PC-3 (cell line): ENCODE measurements around the gene HDHD3. TPM values are rescaled to one million over a fixed set of nuclear protein-coding genes. Genes with fewer than 3 reads are reported as not detected.

Experiments used
- ATAC-seq: fragments of 200-7000 bp; cut with Tn5 transposase; 2 replicates; pipeline ENCODE4 v1.9.1; 2020; ENCODE audit warnings: mild to moderate bottlenecking, moderate library complexity
- BruUV-seq: library from RNA; stranded (reverse); fragments of 400-500 nt; replicated peaks from 2 replicates; lab custom pipeline; 2021; lab: Mats Ljungman, UMichigan
- CTCF ChIA-PET: fragments of 300-600 bp; sonication (Branson Sonifier 250); formaldehyde crosslinking; loops from one replicate; lab custom pipeline; 2022; ENCODE audit warnings: antibody characterized with exemption; lab: Charles Lee
- POLR2A ChIA-PET: fragments of 300-600 bp; sonication (Branson Sonifier 250); formaldehyde crosslinking; loops from one replicate; lab custom pipeline; 2022; ENCODE audit warnings: antibody characterized with exemption; ENCODE audit not compliant: unreplicated experiment; lab: Charles Lee
- DNase-seq: peaks from one replicate; pipeline ENCODE4 v3.0.0-alpha.2; 2015
- H2AFZ ChIP-seq: fragments of 300-600 bp; sonication (generic); 2 replicates; pipeline ENCODE4 v1.6.0; 2016; ENCODE audit warnings: antibody characterized with exemption, low read length
- H3F3A ChIP-seq: fragments of 300-600 bp; sonication (generic); one replicate; pipeline ENCODE4 v1.6.0; 2017; ENCODE audit warnings: antibody characterized with exemption, low read length, control low read depth, mild to moderate bottlenecking; ENCODE audit not compliant: unreplicated experiment
- H3K27ac ChIP-seq: fragments of 300-600 bp; sonication (generic); 2 replicates; pipeline ENCODE4 v1.5.1; 2016; ENCODE audit warnings: mild to moderate bottlenecking, low read length
- H3K27me3 ChIP-seq: fragments of 300-600 bp; sonication (generic); 2 replicates; pipeline ENCODE4 v1.6.1; 2016; ENCODE audit warnings: low read length, mixed read lengths
- H3K36me3 ChIP-seq: fragments of 300-600 bp; sonication (generic); 2 replicates; pipeline ENCODE4 v1.6.1; 2016; ENCODE audit warnings: low read depth, mixed run types, low read length, mixed read lengths
- H3K4me1 ChIP-seq: fragments of 300-600 bp; sonication (generic); 2 replicates; pipeline ENCODE4 v1.5.1; 2016; ENCODE audit warnings: low read length; ENCODE audit not compliant: insufficient read depth
- H3K4me2 ChIP-seq: fragments of 300-600 bp; sonication (generic); 2 replicates; pipeline ENCODE4 v1.6.0; 2016; ENCODE audit warnings: low read length
- H3K4me3 ChIP-seq: fragments of 300-600 bp; sonication (generic); 2 replicates; pipeline ENCODE4 v1.5.1; 2016; ENCODE audit warnings: mild to moderate bottlenecking, low read length, mixed read lengths
- H3K79me2 ChIP-seq: fragments of 300-600 bp; sonication (generic); 2 replicates; pipeline ENCODE4 v1.6.1; 2017; ENCODE audit warnings: low read length, mixed read lengths
- H3K9ac ChIP-seq: fragments of 300-600 bp; sonication (generic); 2 replicates; pipeline ENCODE4 v1.6.0; 2016; ENCODE audit warnings: mild to moderate bottlenecking, low read length
- H3K9me2 ChIP-seq: fragments of 300-600 bp; sonication (generic); replicated peaks from 2 replicates; pipeline ENCODE4 v1.6.1; 2016; ENCODE audit warnings: mixed run types, low read length, mixed read lengths
- H3K9me3 ChIP-seq: fragments of 300-600 bp; sonication (generic); 2 replicates; pipeline ENCODE4 v1.6.1; 2016; ENCODE audit warnings: low read length, mixed read lengths
- H4K20me1 ChIP-seq: fragments of 300-600 bp; sonication (generic); 2 replicates; pipeline ENCODE4 v1.6.1; 2016; ENCODE audit warnings: low read length, mixed read lengths
- EZH2 ChIP-seq: fragments of 300-600 bp; sonication (generic); IDR thresholded peaks from one replicate; pipeline ENCODE4 v1.6.1; 2017; ENCODE audit warnings: antibody characterized with exemption, mild to moderate bottlenecking, low read length; ENCODE audit not compliant: unreplicated experiment
- EZH2phosphoT487 ChIP-seq: fragments of 300-600 bp; sonication (generic); IDR thresholded peaks from 2 replicates; pipeline ENCODE4 v1.6.1; 2018; ENCODE audit warnings: mild to moderate bottlenecking, antibody characterized with exemption, low read length, borderline replicate concordance
- intact Hi-C: fragments of 100-400 bp; cut with micrococcal nuclease; formaldehyde crosslinking; loops from 2 replicates; pipeline ENCODE4 v1.9.0; 2023
- total RNA-seq: library from RNA; depleted of rRNA; stranded (reverse); fragments of >200 nt; gene quantifications from 2 replicates; pipeline ENCODE4 v1.2.3, GENCODE V29; 2014
- TF ChIP-seq, protein P1 (sequence below): fragments of 300-600 bp; sonication (generic); conservative IDR thresholded peaks from 2 replicates; pipeline ENCODE4 v1.5.1; 2017; ENCODE audit warnings: antibody characterized with exemption, low read depth, mild to moderate bottlenecking, low read length

The HDHD3 gene
- total RNA-seq, 1 experiment from 2014 or later: 17.8 TPM

DNA sequence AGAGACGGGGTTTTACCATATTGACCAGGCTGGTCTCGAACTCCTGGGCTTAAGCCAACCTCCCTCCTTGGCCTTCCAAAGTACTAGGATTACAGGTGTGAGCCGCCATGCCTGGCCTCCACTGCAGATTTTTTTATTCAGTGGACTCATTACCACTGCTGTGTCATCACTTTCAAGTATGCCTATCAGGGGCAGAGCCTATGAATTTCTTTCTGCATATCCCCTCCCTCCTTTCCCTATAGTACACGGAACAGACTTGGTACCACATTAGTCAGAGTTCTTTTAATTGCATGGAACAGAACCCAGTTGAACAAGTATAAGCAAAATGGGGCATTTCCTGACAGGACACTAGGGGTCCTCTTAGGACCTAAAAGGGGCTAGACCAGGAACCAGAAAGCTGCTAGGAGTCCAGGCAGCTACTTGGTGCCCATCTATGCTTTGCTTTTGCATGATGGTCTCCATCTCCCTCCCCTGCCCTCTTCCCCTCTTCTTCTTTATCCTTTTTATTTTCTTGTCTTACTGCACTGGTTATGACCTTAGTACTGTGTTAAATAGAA is 21.7 kb downstream of the HDHD3 start:
- intact Hi-C loops: no loop called here
- TF ChIP-seq, protein P1, sequence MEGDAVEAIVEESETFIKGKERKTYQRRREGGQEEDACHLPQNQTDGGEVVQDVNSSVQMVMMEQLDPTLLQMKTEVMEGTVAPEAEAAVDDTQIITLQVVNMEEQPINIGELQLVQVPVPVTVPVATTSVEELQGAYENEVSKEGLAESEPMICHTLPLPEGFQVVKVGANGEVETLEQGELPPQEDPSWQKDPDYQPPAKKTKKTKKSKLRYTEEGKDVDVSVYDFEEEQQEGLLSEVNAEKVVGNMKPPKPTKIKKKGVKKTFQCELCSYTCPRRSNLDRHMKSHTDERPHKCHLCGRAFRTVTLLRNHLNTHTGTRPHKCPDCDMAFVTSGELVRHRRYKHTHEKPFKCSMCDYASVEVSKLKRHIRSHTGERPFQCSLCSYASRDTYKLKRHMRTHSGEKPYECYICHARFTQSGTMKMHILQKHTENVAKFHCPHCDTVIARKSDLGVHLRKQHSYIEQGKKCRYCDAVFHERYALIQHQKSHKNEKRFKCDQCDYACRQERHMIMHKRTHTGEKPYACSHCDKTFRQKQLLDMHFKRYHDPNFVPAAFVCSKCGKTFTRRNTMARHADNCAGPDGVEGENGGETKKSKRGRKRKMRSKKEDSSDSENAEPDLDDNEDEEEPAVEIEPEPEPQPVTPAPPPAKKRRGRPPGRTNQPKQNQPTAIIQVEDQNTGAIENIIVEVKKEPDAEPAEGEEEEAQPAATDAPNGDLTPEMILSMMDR: 0 out of 2 replicates have a peak, but pooled peaks have one; percentile 12
- no peak for TF ChIP-seq EZH2
- no peak for TF ChIP-seq EZH2phosphoT487
- Histone ChIP-seq H3K9me3 (no peaks in the 10 kb centered on the region), H3K36me3 (no peaks in the 10 kb centered on the region), H3K27me3 (no peaks in the 10 kb centered on the region), H3K9me2 (no peaks in the 10 kb centered on the region), H3K79me2 (peaks cover 13% of the 10 kb centered on the region), H3K4me3 (no peak overlapping the region), H3K4me2 (no peak overlapping the region), H4K20me1 (no peaks in the 10 kb centered on the region), H3F3A (no peaks in the 10 kb centered on the region), H3K27ac (no peak overlapping the region), H3K4me1 (peaks cover 24% of the 10 kb centered on the region), H3K9ac (no peak overlapping the region), H2AFZ (no peak overlapping the region)
- ATAC-seq: no peak
- BruUV-seq: no TSS peak
- ChIA-PET POLR2A (no interaction called here), CTCF (no interaction called here)
- DNase-seq: no peak

DNA sequence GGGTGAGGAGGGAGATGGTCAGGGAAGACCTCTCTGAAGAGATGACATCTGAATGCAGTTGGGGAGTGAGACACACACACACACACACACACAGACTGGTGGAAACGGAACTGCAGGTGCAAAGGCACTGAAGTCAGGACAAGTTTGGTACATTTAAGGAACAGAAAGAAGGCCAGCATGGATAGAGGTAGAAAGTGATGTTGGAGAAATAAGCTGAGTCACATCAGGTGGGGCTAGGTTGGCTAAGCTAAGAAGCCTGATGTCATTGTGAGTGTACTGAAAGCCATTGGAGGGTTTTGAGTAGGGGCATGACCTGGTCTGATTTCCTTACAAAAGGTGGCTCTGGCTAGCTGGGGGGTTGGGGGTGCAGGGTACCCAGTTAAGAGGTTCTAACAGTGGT is 24.4 kb downstream of the HDHD3 start:
- TF ChIP-seq EZH2: no peak
- TF ChIP-seq, protein P1: no peak
- no peak for TF ChIP-seq EZH2phosphoT487
- CTCF ChIA-PET: no interaction called here
- Histone ChIP-seq H3K4me2 (peak overlapping the region; percentile 67), H3K27ac (peak overlapping the region; percentile 72), H3K9me2 (no peaks in the 10 kb centered on the region), H3K27me3 (no peaks in the 10 kb centered on the region), H3K4me3 (no peak overlapping the region), H3F3A (no peaks in the 10 kb centered on the region), H3K4me1 (peaks cover 31% of the 10 kb centered on the region), H3K9ac (peak overlapping the region; percentile 18; the same call in 1 of the 2 replicates), H2AFZ (no peak overlapping the region), H4K20me1 (no peaks in the 10 kb centered on the region), H3K79me2 (peaks cover 17% of the 10 kb centered on the region), H3K36me3 (no peaks in the 10 kb centered on the region), H3K9me3 (no peaks in the 10 kb centered on the region)
- intact Hi-C loops: no loop called here
- BruUV-seq: no TSS peak
- ATAC-seq: peak; percentile 33; the same call in 1 of the 2 replicates
- peak; percentile 53 for DNase-seq
- POLR2A ChIA-PET: no interaction called here

DNA sequence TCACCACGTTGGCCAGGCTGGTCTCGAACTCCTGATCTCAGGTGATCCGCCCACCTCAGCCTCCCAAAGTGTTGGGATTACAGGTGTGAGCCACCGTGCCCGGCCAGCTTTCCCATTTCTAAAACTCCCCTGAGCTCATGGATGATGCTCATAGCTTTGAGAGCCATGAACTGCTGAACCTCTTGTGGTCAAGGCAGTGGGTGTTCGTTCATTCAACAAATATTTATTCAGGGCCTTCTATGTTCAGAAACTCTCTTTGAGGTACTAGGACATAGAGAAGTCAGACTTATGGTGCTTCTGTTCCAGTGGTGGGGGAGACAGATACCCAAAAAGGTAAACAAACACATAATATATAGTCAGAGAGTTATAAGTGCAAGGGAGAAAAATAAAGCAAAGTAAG is 24.8 kb downstream of the HDHD3 start:
- ChIA-PET CTCF (no interaction called here), POLR2A (no interaction called here)
- H3K36me3 ChIP-seq: no peaks in the 10 kb centered on the region
- no peaks in the 10 kb centered on the region for H3K9me3 ChIP-seq
- H3K27ac ChIP-seq: peak overlapping the region; percentile 72
- BruUV-seq: no TSS peak
- H3K4me1 ChIP-seq: peaks cover 31% of the 10 kb centered on the region
- no peaks in the 10 kb centered on the region for H3K27me3 ChIP-seq
- H3K79me2 ChIP-seq: peaks cover 17% of the 10 kb centered on the region
- H3K9me2 ChIP-seq: no peaks in the 10 kb centered on the region
- DNase-seq (peak; percentile 41), ATAC-seq (no peak)
- peak overlapping the region; percentile 67 for H3K4me2 ChIP-seq
- no peaks in the 10 kb centered on the region for H4K20me1 ChIP-seq
- H3K4me3 ChIP-seq: no peak overlapping the region
- H3F3A ChIP-seq: no peaks in the 10 kb centered on the region
- peak overlapping the region; percentile 18; the same call in 1 of the 2 replicates for H3K9ac ChIP-seq
- no peak for TF ChIP-seq EZH2phosphoT487
- TF ChIP-seq, protein P1: no peak
- TF ChIP-seq EZH2: no peak
- no peak overlapping the region for H2AFZ ChIP-seq
- intact Hi-C loops: no loop called here
